CD4-positive, alpha-beta T cell treated with Interleukin-4 for 4 hours (primary cell): ENCODE data around the gene GLI3.

Source experiments
- DNase-seq: peaks from one replicate; pipeline ENCODE4 v3.0.0-alpha.2; 2020

Gene GLI3

GRCh38 chr7:42137431-42137830, 99.6 kb downstream of the GLI3 start:
- DNase-seq = no peak

DNA sequence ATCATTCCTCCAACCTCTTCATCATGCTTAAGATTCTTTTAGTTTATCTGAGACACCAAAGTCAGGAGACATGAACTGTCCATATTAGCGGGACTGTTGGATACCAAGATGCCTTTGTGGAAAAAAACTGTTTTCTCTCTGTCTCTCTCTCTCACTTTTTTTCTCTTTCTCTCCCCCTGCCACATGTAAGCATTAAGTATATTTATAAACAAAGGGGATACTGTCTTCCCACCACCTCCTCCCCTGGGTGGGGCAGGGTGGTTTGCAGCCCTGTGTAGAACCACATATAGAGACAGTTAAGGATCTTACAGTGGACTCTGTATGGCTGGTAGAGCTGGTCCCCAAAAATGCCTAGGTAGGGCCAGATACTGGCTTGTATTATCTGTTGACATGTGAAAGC, 101.3 kb downstream of the GLI3 start:
- DNase-seq = no peak

GRCh38 chr7:42134276-42134876, 102.6 kb downstream of the GLI3 start:
- DNase-seq = no peak

DNA sequence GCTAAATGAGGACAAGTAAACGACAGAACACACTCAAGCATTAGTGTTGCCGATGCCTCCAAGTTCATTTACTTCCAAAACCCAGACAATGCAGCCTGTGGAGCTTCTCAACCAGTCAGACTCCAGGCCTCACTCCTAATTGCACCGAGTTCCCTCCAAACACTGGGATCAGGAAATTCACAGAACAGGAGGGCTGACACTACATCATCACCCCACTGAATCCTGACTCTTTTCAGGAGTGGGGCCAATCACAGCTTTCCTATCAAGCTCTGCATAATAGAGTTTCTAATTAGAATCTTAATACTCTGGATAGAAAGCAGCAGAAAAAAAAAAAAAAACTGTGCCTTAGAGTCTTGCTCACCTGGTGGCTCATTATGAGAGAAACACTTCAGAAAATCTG, 103.7 kb downstream of the GLI3 start:
- DNase-seq = no peak

GRCh38 chr7:42128703-42129102, 108.3 kb downstream of the GLI3 start:
- DNase-seq = no peak

- DNase-seq = no peak
Observed at GRCh38 chr7:42127232-42127622, 109.8 kb downstream of the GLI3 start.

GRCh38 chr7:42126475-42127231, 110.4 kb downstream of the GLI3 start:
- no peak for DNase-seq

GRCh38 chr7:42125321-42125720, 111.7 kb downstream of the GLI3 start:
- no peak for DNase-seq

DNA sequence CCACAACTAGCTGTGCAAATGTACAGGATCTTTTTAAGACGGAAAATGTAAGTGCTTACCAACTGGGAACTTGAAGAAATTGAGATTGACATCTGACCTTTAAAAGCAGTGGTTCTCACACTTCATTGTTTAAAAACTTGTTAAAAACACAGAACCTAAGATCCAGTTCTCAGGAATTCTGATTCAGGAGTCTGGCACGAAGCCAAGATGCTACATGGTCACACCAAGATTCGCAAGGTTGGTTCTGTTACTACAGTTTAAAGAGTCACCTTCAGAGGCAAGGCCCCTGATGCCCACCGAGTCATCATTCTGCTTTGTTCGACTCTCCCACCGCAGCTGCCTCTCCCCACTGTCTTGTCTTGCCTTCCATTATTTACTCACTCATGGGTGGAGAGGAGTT, 113.3 kb downstream of the GLI3 start:
- DNase-seq = no peak

DNA sequence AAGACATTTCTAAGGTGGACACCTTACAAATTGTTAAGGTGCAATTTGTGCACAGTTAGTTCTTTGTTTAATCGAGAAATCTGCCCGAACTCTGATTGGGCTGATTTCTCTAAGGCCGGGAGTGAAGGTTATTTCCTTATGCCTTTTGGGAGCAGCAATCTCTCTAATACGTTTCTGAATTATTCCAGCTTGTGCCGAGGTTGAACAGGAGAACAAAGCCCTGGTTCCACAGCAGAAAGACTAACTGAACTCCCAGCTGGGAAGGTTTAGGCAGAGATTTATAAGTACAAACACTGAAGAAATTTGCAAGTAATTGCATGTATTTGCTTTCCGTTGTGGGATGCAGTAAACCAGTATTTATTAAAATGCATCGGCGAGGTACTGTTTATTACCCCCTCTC, 116.8 kb downstream of the GLI3 start:
- DNase-seq = no peak

DNA sequence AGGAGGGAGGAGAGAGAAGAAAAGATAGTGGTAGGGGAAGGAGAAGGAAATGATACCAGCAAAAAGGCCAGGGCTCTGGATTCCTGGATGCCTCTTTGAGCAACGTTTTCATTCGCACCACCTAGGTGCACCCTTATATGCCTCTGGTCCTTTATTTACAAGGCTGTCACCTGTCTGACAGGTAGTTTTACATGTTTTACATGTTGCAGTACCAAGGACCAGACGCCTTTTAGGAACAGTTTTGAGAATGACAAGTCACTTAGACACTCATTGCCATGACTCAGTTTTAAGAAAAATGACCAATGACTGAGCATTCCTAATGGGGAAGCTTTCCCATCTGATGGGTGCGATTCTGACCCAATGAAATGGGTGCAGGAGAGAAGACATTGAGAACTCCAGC, 119.8 kb downstream of the GLI3 start:
- no peak for DNase-seq

DNA sequence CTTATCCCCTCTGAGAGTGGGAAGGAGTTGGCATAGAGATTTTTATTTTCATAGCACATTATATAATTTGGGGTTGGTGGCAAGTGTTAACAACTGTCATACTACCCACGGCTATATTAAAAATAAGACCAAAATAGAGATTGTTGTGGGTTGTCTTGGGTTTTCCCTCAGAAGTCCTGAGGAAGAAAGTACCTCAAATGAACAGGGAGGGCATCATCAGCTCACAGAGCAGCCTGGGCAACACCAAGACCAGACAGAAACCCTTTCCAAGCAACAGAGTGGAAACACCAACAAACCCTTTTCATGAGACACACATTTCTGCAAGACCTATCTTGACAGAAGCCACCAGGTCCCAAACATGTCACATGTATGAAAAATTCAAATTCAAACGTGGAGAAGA, 121.2 kb downstream of the GLI3 start:
- no peak for DNase-seq

DNA sequence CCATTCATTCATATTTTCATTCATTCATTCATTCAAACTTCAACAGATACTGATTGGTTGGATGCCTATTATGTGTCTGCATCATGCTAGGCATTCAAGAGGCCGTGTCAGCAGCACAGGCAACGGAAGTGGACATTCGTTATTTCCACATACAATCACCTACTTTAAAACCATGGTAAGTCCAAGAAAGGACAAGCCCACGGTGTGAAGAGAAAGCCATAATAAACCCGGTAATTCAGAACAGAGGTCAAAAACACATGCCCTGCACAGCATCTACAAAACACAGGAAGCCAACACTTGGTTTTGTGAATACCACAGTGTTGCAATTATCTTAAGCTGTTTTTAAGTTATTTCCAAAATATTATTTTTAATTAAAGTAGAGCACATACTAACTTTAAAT, 126.7 kb downstream of the GLI3 start:
- no peak for DNase-seq

DNA sequence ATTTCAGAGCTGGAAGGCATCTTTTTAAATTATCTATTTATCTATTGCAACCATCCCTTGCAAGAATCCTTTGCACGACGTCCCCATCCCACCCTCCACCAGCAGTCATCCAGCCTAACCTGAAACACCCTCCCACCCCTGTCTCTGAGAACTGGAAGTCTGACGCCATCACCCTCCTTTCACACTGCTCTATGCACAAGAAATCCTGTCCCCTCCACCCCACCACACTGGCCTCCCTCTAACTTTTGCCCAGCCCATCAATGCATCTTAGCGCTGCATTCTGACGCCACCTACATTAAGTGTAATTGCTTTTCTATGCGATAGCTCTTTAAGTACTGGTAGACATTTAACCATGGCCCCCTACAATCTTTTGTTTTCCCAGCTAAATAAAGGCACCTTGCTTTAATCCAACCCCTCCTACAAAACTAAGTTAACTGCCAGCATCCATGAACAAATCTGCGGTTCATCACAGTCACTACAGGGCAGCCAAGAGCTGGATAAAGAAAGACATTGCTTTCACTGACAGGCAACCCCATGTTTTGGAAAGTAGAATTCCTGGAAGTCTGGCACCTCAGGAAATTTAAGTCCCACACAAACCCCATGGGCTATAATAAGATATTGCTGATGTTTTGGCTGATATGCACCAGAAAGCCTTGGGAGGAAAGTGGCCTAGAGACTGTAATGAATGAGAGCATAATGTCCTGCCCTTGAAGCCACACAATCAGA, 128.0 kb downstream of the GLI3 start:
- no peak for DNase-seq

DNA sequence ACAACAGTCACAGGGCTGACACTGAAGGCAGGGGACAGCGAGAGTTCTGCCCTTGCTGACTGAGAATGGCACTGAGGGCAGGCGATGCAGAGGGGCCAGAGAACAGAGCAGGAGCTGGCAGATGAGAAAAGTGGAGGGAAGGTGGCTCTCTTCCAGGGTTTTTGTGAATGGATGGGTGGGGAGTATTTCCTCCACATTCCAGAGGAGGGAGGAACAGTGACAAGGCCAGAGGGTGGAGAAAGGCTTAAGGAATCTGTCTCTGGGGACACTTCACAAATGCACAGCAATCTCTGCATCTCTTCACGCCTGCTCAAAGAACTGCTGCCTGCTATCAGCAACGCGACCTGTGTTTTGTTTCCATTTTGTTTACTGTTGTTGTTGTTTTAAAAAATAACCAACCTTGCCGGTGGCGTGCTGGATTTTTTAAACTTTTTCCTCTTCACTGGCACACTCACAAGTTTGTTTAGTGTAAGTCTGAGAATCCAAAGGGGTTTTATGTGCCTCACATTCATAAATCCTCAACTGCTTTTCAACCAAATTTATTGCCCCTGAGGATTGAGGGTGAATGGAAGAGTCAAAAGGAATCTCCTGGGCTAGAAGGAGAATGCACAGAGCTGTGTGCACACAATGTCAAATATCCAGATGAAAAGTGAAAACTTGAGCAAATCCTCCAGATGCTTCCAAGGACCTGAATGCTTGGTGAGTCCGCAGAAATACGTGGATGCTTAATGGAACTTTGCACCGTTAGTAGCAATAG, 129.3 kb downstream of the GLI3 start:
- DNase-seq = no peak

DNA sequence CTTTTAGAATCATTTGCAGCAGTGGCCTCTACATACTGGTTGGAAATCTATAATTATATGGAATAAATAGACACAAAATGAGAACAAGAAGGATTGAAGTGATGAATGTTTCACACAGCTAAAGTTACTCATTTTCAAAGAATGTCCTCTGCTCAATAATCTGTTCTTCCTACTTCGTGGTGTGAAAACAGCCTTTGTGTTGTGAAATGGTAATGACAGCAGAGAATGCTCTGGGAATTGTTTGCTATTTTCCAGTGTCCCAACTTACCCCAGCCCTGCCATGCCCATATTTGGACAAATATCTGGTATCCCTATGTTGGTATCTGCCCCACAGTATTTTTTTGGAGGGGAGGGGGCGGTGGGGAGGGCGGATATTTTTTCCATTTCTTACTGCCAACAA, 130.4 kb downstream of the GLI3 start:
- DNase-seq = no peak

DNA sequence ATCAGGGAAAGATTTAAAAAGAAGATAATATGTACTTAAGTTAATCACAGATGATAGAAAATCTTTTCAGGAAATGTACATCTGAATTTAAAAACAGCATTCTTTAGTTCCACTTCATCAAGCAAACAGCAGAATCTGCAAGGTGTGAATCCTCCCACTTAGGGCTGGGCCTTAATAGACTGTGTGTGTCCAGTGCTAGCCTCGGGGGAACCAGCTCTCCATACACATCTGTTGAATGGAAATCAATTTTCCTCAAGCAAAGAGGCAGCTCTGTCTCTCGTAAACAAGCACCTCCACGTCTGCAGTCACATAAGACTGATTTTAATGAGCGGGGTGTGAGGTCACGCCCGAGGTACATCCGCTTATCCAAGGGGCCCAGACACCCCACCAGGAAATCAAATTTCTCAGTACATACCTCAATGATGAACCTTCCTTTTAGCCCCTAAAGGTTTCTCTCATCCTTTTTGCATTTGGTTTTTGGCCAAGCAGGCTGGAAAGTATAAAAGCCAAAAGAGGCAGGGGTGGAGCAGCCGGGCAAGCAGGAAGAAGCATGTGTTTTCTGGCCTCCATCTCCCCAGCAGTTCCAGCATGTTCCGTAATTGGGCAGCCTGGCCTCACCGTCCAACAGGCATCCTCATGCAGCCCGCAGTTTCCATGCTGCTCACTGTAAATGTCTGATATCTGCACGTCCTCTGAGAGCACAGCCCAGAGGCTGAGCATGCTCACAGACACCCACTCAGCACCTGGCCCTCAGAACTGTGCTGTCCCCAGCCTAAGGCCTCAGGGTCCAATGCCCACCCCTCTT, 131.3 kb downstream of the GLI3 start:
- DNase-seq = no peak

DNA sequence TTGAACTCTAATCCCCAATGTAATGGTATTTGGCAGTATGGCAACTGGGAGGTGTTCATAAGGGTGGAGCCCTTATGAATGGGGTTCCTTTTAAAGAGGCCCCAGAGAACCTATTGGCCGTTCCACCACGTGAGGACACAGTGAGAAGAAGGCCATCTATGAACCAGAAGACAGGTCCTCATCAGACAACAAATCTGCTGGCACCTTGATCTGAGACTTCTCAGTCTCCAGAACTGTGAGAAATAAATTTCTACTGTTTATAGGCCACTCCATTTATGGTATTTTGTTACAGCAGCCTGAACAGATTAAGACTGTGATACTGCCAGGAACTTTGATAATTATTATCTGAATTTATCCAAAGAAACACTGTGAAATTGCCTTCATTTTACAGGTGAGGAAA, 132.3 kb downstream of the GLI3 start:
- DNase-seq = no peak

DNA sequence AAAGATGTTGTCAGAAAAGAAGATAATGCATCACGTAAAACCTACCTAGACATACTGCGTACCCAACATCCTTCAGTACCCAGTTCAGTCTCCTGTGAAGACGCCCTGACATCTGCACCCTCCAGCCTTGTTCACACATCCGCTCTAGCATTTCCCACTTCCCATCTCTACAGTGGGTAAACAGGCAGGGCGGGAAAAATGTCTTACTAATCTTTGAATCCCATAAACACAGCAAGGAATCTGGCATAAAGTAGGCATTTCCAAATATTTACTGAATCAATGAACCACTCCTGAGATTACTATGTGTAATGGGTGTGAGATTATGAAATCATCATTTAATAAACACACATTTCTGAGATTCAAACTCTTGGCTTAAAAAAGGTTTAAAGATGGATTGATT, 132.8 kb downstream of the GLI3 start:
- DNase-seq = no peak

DNA sequence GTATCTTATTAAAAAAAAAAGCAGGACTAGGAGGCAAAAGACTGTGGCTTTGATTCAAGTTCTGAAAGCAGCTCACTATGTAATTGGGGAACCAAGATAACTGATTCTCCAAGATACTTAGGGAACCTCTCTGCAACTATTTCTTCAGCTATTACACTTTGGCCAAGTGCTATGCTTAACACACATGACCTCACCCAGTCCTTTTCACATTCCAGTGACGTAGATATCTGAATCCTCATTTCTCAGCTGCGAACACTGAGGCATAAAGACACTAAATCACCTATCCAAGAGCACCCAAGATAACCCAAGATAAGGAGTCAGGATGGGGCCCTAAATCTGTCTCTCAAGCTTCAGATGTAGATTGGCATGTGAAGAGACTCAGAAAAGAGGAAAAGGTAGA, 133.6 kb downstream of the GLI3 start:
- no peak for DNase-seq

GRCh38 chr7:42103020-42103419, 134.0 kb downstream of the GLI3 start:
- DNase-seq = no peak

DNA sequence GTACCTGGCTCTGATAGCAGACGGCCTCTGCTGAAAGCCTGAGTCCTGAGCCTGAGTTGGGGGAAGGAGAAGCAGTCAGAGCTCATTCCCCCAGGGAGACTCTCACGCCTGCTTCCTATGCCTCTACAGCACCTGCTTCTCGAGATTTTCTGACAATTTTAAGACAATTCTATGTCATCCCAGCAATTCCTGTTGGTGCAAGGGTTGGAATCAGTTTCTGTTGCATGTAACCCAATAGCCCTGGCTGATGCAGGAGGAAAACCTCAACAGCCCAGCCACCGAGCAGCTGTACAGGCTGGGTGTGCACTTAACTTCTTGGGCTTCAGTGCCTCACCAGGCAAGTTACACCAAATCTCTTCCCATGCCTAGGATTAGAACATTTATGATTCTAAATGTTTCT, 134.7 kb downstream of the GLI3 start:
- no peak for DNase-seq

DNA sequence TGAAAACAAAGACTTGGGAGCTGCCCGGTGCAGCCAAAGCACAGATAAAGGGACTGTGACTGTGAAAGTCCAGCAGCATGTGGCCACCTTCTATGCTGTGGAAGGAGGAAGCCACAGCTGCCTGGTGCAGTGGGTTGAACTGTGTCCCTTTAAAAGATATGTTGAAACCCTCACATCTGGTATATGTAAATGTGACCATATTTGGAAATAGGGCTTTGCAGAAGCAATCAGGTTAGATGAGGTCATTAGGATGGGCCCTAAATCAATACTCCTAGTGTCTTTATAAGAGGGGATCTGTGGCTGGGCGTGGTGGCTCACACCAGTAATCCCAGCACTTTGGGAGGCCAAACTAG, 136.9 kb downstream of the GLI3 start:
- DNase-seq = no peak
